ENCODE data around the gene LIFR.
A peak's percentile ranks its signal among the peaks of the same experiment; 100 is the strongest.

LIFR gene

GRCh38 chr5:38465061-38465460 is 91.4 kb downstream of the LIFR start:
- FAIRE-seq (no peak), DNase-seq (ENCODE audit: insufficient read length, low spot score) (no peak)
- TF ChIP-seq POLR2A (IDR thresholded peaks at IDR 0.05; ENCODE audit: low read depth, low read length), result no peak

GRCh38 chr5:38463634-38464521 is 92.6 kb downstream of the LIFR start:
- peak; percentile 87 for FAIRE-seq
- peak; percentile 67 for DNase-seq (ENCODE audit: insufficient read length, low spot score)
- no peak for TF ChIP-seq POLR2A (IDR thresholded peaks at IDR 0.05; ENCODE audit: low read depth, low read length)

GRCh38 chr5:38462976-38463633 is 93.3 kb downstream of the LIFR start:
- FAIRE-seq, result no peak
- no peak for DNase-seq (ENCODE audit: insufficient read length, low spot score)

GRCh38 chr5:38458174-38458573 is 98.3 kb downstream of the LIFR start:
- no peak for TF ChIP-seq POLR2A (IDR thresholded peaks at IDR 0.05; ENCODE audit: low read depth, low read length)
- FAIRE-seq (no peak), DNase-seq (ENCODE audit: insufficient read length, low spot score) (no peak)

More at GRCh38 chr5:38462976-38463633, 93.3 kb downstream of the LIFR start:
- TF ChIP-seq POLR2A (IDR thresholded peaks at IDR 0.05; ENCODE audit: low read depth, low read length), result no peak

- no peak for TF ChIP-seq POLR2A (IDR thresholded peaks at IDR 0.05; ENCODE audit: low read depth, low read length)
- DNase-seq (ENCODE audit: insufficient read length, low spot score) (no peak), FAIRE-seq (no peak)
These were observed 99.6 kb downstream of the LIFR start for GRCh38 chr5:38456657-38457399.

- DNase-seq (ENCODE audit: insufficient read length, low spot score), result no peak
- TF ChIP-seq POLR2A (IDR thresholded peaks at IDR 0.05; ENCODE audit: low read depth, low read length), result no peak
- no peak for FAIRE-seq
These were observed 100.6 kb downstream of the LIFR start for GRCh38 chr5:38455796-38456330.

- FAIRE-seq, result no peak
- TF ChIP-seq POLR2A (IDR thresholded peaks at IDR 0.05; ENCODE audit: low read depth, low read length), result no peak
- no peak for DNase-seq (ENCODE audit: insufficient read length, low spot score)
These were observed 102.5 kb downstream of the LIFR start for GRCh38 chr5:38453921-38454320.

- no peak for TF ChIP-seq POLR2A (IDR thresholded peaks at IDR 0.05; ENCODE audit: low read depth, low read length)
- no peak for DNase-seq (ENCODE audit: insufficient read length, low spot score)
- FAIRE-seq, result no peak
These were observed 102.9 kb downstream of the LIFR start for GRCh38 chr5:38453506-38453905.

GRCh38 chr5:38452201-38452600 is 104.2 kb downstream of the LIFR start:
- no peak for DNase-seq (ENCODE audit: insufficient read length, low spot score)
- FAIRE-seq, result no peak
- no peak for TF ChIP-seq POLR2A (IDR thresholded peaks at IDR 0.05; ENCODE audit: low read depth, low read length)

GRCh38 chr5:38451074-38451725 is 105.2 kb downstream of the LIFR start:
- TF ChIP-seq POLR2A (IDR thresholded peaks at IDR 0.05; ENCODE audit: low read depth, low read length), result no peak
- FAIRE-seq (no peak), DNase-seq (ENCODE audit: insufficient read length, low spot score) (no peak)

- TF ChIP-seq POLR2A (IDR thresholded peaks at IDR 0.05; ENCODE audit: low read depth, low read length), result no peak
- no peak for FAIRE-seq
- DNase-seq (ENCODE audit: insufficient read length, low spot score), result no peak
These were observed 105.8 kb downstream of the LIFR start for GRCh38 chr5:38450627-38451026.

- FAIRE-seq (no peak), DNase-seq (ENCODE audit: insufficient read length, low spot score) (no peak)
- no peak for TF ChIP-seq POLR2A (IDR thresholded peaks at IDR 0.05; ENCODE audit: low read depth, low read length)
These were observed 107.7 kb downstream of the LIFR start for GRCh38 chr5:38448568-38449350.

GRCh38 chr5:38447786-38448185 is 108.7 kb downstream of the LIFR start:
- no peak for DNase-seq (ENCODE audit: insufficient read length, low spot score)
- FAIRE-seq, result no peak
- TF ChIP-seq POLR2A (IDR thresholded peaks at IDR 0.05; ENCODE audit: low read depth, low read length), result no peak
